Measurements from ENCODE around the gene TNK2.

GRCh38 chr3:195825857-195826804, 82.2 kb downstream of the TNK2 start:
- TF ChIP-seq CTCF (conservative IDR thresholded peaks at IDR 0.05; ENCODE audit: low read length) (no peak), EZH2phosphoT487 (IDR thresholded peaks at IDR 0.05; ENCODE audit: borderline replicate concordance, low read depth, low read length) (no peak)

All from OCI-LY7 (cell line).